Measurements from ENCODE around the gene STAT5B. TPM values are rescaled to one million over a fixed set of nuclear protein-coding genes. Genes with fewer than 3 reads are reported as not detected.

The STAT5B gene
- total RNA-seq, 1 experiment from 2014 or later, result 14.4 TPM

DNA sequence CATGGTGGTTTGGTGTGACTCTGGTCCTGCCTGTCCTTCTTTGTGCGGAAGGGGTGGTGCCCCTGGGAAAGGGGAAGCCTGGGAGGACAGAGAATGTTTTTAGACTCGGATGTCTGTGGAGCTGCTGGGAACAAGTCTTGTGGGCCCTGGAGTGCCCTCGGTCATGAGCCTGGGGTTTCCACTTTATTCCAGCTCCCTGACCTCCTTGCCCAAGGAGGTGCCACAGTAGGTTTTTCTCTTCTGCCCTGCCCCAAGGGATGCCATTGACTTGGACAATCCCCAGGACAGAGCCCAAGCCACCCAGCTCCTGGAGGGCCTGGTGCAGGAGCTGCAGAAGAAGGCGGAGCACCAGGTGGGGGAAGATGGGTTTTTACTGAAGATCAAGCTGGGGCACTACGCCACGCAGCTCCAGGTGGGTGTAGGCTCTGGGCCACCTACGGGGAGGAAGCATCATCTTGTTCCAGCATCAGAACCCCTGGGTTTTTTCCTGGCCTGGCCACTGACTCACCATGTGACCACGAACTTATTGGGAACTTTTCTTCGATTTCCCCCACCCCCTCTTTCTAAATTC lies 13.5 kb upstream of the STAT5B start:
- in situ Hi-C loops (cut with HindIII; ENCODE audit: low pct_unique_long_range_greater_than_20kb, low sequenced_read_pairs), result no loop called here
- DNase-seq (ENCODE audit: low read depth), result no peak

DNA sequence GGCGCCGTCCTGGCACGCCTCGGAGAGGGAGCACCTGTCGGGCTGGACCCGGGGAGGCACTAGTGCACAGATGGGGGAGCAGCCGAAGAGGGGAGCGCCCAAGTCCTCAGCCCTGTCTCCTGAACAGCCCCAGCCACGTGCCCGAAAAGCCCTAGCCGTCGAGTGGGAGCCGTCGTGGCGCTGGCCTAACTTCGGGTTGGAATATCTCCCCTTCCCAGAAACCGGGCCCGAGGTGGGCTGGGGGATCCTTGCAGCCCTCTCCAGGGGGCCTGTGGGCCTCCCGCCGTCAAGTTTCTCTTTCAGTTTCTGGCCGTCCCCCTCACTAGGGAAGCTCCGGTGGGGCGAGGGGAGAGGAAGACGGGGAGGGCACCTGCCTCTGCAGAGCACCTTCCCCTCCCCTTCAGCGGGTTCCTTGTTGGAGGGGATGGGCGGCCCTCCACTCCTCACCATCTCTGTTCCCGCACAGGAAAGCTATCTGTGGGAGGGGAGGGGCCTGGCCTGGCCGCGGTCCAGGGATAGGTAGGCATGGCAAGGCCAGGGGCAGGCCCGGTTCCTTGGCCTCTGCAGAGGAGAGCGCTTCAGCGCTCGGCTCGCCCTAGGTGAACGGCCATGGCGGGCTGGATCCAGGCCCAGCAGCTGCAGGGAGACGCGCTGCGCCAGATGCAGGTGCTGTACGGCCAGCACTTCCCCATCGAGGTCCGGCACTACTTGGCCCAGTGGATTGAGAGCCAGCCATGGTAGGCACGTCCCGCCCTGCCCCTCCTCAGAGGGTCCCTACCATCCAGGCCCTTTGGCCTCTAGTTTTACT lies 12.8 kb upstream of the STAT5B start:
- DNase-seq (ENCODE audit: low read depth), result no peak
- in situ Hi-C loops (cut with HindIII; ENCODE audit: low pct_unique_long_range_greater_than_20kb, low sequenced_read_pairs), result no loop called here

DNA sequence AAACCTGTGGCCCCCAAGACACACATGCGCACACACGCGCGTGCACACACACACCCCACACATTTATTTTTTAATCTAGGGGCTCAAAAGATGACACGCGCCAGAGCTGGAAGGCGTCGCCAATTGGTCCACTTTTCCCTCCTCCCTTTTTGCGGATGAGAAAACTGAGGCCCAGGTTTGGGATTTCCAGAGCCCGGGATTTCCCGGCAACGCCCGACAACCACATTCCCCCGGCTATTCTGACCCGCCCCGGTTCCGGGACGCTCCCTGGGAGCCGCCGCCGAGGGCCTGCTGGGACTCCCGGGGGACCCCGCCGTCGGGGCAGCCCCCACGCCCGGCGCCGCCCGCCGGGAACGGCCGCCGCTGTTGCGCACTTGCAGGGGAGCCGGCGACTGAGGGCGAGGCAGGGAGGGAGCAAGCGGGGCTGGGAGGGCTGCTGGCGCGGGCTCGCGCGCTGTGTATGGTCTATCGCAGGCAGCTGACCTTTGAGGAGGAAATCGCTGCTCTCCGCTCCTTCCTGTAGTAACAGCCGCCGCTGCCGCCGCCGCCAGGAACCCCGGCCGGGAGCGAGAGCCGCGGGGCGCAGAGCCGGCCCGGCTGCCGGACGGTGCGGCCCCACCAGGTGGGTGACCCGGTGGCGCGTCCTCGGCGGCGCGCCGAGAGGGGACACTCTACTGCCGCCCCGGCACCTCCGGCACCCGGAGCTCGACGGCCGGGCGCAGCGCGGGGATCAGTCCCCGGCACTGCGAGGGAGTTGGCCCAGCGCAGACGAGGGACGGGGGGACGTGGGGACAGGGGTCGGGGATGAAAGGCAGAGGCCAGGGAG lies 12.0 kb upstream of the STAT5B start, which contains the start of gene STAT5A:
STAT5A (plus strand) TSS at position 522 of the 826 bp plus-strand sequence. CDS start 914 bp downstream, outside the sequence.
- DNase-seq (ENCODE audit: low read depth), result no peak
- in situ Hi-C loops (cut with HindIII; ENCODE audit: low pct_unique_long_range_greater_than_20kb, low sequenced_read_pairs), result no loop called here

DNA sequence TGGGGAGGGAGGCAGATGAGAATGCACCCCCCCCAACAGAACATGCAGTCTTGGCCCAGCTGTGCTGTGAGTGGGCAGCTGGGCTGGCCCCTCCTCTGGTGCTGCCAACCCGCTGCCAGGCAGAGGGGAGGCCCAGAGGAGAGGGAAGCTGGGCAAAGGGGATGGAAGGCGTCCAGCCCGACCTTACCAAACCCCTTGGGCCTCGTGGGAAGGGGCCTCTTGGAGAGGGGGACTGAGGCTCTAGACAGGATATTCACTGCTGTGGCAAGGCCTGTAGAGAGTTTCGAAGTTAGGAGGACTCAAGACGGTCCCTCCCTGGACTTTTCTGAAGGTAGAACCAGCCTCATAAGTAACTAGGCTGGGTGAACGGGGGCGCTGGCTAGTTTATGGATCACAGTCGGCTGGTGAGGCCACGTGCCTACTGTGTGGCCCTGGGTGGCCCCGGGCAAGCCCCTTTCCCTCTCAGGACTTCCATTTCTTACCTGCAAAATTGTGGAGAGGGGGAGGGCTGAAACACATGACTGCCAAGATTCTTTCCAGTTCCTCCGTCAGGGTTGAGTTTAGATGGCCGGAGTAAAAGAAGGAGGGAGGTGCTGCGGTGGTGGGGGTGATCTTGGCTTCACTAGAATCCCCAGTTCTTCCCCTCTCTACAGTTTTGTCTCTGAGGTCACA lies 11.2 kb upstream of the STAT5B start:
- DNase-seq (ENCODE audit: low read depth), result no peak
- in situ Hi-C loops (cut with HindIII; ENCODE audit: low pct_unique_long_range_greater_than_20kb, low sequenced_read_pairs), result no loop called here

DNA sequence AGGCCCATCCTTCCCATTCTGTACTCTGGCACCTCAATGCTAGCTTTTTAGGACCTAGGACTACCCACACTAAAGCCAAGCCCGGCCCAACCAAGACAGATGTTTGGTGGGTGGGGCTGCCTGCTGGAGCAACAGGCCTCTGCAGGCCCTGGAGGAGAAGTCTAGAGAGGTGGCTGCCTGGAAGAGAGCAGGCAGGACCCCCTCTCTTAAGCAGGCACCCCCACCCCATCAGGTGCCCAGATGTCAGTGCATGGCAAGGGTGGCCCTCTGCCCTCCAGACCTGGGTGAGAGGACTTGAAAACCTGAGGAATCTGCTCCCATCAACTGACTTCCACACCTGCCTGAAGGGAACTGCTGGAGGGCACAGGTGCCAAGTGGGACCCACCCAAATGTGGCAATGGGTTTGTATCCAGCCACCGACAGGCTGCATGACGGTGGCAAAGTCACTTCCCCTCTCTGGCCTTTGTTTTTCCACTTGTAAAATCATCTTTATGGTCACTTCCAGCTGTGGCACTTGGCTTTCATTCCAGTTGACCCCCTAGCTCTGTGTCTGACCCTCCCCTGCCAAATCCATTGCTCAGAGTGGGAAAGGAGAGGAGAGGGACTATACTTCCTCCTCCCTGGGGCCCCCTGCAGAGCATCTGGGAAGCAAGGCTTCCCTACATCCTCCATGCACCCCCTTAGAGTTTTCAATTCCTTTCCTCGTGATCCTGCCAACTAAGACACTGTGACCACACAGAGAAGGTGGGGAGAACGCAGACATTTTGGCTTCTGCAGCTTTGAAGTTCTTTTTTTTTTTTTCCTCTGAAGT lies 10.4 kb upstream of the STAT5B start:
- in situ Hi-C loops (cut with HindIII; ENCODE audit: low pct_unique_long_range_greater_than_20kb, low sequenced_read_pairs), result no loop called here
- no peak for DNase-seq (ENCODE audit: low read depth)

DNA sequence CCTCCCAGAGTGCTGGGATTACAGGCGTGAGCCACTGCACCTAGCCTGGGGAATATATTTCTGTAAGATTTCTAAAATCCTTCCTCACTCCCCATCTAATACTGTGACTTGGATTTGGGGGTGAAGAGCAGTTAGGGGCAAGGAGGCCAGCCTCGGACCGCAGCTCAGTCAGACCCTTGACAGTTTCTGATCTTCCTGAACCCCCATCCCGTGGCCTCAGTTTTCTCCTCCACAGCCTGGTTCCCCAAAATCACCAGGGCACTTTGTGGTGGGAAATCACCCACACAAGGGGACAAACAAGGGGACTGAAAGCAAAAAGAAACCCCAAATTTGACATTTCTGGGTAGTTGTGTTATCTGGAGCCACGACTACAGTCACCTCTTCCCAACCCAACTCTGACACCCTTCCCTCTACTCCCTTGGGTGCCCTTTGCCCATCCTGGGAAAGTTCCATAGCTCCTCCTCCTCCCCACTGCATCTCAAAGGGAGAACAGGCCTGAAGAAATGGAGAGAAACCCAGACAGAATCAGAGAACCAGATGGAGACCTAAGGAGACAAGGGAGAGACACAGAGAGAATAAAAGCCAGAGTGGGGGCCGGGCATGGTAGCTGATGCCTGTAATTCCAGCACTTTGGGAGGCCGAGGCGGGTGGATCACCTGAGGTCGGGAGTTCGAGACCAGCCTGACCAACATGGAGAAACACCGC lies 9.3 kb upstream of the STAT5B start:
- DNase-seq (ENCODE audit: low read depth), result no peak
- in situ Hi-C loops (cut with HindIII; ENCODE audit: low pct_unique_long_range_greater_than_20kb, low sequenced_read_pairs), result no loop called here

DNA sequence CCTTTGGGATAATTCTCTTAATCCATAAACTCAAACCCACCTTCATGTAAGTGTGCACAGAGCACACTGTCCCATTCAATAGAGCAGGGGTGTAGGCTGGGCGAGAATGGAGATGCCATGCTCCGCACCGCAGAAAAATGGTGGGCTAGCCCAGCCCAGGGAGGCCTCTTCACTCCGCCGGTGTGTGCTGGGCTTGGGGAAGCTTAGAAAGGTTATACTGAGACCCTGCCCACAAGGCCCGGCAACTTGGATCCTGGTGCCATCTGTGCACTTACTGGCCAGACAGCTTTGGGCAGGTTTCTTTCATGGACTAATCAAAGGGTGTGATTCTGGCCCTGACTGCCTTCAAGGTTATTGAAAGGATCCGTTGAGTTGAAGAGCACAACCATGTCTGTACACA lies 8.4 kb upstream of the STAT5B start:
- no peak for DNase-seq (ENCODE audit: low read depth)
- in situ Hi-C loops (cut with HindIII; ENCODE audit: low pct_unique_long_range_greater_than_20kb, low sequenced_read_pairs), result no loop called here

DNA sequence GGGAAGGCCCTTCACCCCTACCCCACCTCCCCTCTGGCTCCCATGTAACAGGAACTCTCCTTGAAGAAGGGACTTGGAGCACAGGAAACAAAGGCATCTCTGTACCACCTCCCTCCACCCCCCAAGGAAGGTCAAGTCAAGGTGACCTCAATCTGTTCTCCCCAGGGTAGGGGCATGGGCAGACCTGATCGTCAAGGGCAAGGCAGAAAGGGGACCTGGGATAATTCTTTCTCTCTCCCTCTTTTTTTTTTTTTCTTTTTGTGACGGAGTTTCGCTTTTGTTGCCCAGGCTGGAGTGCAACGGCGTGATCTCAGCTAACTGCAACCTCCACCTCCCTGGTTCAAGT lies 7.8 kb upstream of the STAT5B start:
- no peak for DNase-seq (ENCODE audit: low read depth)
- in situ Hi-C loops (cut with HindIII; ENCODE audit: low pct_unique_long_range_greater_than_20kb, low sequenced_read_pairs), result no loop called here

DNA sequence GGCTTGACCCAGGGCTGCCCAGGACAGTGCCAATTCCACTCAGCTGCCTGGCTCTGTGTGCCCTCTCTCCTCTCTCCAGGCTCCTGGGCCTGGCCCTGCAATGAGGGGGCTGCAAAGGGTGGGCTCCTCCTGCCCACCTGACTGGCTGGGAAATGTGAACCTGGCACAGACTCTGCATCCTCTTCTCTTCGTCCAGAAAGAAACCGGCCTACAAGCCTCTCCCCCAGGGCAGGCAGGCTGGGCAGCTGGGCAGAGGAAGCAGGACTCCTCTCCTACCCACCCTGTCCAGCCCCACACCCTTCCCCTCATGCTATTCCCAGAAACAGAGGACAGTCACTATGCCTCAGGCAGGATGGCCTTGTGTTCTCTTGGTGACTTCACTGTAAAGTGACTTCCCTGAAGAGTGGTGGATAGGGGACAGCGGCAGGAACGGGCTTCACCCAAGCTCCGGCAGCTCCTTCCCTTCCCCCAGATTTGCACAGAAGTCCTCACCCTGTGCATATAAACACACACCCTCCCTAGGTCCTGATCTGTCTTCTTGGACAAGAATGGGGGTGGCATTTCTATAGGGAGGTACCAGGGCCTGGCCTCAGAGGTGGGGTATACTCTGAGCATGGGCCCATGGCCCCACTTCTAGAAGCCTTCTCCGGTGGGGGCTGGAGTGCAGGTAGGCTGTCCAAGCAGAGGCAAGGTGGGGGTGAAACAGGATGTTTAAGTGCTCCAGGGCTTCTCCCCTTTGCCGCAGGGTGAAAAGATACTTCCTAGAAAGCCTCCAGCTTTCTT lies 7.2 kb upstream of the STAT5B start:
- in situ Hi-C loops (cut with HindIII; ENCODE audit: low pct_unique_long_range_greater_than_20kb, low sequenced_read_pairs), result no loop called here
- no peak for DNase-seq (ENCODE audit: low read depth)

DNA sequence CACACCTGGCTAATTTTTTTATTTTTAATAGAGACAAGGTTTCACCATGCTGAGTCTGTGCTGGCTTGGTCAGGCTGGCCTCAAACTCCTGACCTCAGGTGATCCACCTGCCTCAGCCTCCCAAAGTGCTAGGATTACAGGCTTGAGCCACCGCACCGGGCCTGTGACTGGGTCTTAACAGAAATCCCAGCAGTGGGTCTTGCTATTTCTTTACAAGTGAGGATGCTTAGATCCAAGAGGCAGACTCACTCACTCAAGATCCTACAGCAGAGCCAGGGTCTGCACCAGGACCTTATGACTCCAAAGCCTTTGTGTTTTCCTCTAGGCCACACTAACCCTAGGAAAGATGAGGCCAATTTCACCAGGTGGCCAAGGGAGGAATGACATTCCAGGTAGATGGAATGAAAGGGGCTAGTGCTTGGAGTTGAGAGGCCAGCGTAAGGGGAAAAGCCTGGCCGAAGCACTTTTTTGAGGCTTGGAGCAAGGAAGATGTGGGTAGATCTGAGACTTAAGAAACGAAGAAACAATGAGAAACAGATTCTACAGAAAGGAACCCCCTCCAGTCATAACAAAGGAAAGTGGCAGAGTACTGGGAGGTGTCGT lies 6.4 kb upstream of the STAT5B start:
- DNase-seq (ENCODE audit: low read depth), result no peak
- in situ Hi-C loops (cut with HindIII; ENCODE audit: low pct_unique_long_range_greater_than_20kb, low sequenced_read_pairs), result no loop called here

DNA sequence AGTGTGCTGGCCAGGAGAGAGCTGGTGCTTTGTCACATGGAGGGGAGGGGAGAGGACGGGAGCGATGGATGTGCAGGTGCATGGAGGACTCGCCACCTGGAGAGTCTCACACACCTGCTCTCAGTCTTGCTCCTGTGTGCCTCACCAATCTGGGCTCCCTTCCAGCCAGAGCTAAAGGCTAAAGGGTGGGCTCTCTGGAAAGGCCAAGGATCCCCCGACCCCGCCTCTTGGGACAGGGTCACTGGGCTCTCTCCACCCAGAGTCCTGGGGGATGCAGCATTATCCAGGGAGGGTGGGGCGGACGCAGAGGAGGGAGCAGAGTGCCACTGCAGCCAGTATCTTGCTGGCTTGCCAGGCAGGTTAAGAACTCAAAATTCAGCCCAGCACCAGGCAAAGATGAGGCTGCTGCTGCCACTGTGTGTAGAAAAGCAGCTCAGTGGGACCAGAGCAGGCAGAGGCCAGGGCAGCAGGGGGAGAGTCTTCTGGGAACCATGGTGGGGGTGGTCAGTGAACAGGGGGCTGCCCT lies 5.4 kb upstream of the STAT5B start:
- no peak for DNase-seq (ENCODE audit: low read depth)
- in situ Hi-C loops (cut with HindIII; ENCODE audit: low pct_unique_long_range_greater_than_20kb, low sequenced_read_pairs), result no loop called here

DNA sequence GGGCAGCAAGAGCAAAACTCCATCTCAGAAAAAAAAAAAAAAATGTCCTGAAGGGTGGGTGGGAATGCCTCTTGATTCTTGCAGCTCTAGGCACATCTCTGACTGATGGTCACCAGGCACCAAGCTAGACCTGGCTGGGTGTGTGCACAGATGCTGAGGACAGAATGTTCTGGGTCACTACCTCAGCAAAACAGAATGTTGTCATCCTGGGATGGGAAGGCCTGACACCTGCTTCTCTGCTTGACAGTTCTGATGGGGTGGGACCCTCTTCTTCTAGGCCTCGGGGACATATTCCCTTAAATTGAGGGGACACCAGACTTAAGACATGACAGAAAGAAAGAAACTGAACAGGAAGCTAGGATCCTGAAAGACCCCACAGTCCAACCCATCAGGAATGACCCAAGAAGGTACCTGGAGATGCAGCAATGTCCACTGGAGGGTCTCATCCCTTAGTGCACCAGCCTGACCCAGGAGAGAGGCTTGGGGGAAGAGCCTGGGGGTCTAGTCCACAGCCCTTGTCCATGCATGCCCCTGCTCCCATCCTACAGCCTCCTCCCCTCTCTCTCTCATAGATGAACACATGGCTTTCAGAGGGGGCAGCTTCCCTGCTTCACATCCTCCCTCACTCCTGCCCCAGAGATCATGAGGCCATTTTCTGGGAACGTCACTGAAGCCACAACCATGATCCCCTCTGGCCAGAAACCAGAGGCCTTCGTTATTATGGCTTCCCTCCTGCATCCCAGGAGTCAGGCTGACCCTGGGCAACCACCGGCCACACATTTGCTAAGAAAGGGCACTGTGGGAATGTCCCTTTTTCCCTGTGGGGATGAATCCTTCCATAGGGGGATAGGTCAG lies 3.8 kb upstream of the STAT5B start:
- no peak for DNase-seq (ENCODE audit: low read depth)
- in situ Hi-C loops (cut with HindIII; ENCODE audit: low pct_unique_long_range_greater_than_20kb, low sequenced_read_pairs), result loop anchor here (10.0 kb wide), 1 partner anchor 75 kb away; no protein-coding TSS in a partner anchor

DNA sequence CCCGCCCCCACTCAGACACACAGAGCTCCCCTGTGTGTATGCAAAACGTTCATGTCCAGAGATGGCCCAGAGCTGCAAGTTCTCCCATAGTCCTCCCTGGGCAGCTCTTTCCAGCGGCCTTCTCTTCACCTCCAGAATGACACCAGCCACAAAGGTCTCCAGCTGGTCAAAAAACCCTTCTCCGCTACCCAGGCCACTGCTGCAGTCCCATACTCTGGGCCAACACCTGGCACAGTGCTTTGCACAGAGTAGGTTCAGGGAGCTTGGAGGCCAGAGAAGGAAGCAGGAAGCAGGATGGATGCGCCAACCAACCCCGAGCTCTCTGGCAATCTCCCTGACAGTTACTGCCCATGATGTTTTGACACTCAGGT lies 1.1 kb upstream of the STAT5B start:
- in situ Hi-C loops (cut with HindIII; ENCODE audit: low pct_unique_long_range_greater_than_20kb, low sequenced_read_pairs), result loop anchor here (10.0 kb wide), 1 partner anchor 73 kb away; no protein-coding TSS in a partner anchor
- no peak for DNase-seq (ENCODE audit: low read depth)

DNA sequence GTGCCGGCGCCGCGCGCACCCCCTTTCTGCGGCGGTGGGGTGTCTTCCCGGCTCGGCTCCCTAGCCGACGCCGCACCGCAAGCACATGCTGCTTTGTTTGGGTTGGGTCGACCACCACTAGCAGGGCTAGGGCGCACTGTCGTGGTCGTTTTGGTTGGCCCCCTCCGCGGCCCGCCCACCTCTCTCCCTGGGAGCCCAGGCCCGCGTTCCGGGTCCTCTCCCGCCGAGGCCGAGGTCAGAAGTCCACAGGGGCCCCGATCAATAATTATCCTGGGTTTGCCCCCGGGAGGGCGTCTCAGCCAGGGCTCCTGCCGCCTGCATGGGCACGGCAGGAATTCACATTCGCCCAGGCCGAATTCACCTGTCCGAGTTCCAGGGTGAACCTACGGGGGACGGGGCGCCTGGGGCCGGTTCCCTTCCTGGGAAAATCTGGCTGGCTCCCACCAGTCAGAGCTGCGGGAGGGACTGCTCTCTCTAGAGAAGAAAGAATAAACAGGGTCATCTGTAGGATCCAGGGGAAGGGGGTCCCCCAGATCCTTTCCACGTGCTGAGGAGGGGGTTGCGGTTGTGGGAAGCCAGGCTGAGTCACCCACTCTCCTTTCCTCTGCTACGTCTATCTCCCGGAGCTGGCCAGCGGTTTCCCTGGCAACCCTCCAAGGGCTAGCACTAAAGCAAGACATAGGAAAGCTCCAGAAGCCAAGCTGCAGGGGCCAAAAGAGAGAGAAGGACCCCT lies 584 bp upstream of the STAT5B start:
- peak; percentile 66 for DNase-seq (ENCODE audit: low read depth)
- in situ Hi-C loops (cut with HindIII; ENCODE audit: low pct_unique_long_range_greater_than_20kb, low sequenced_read_pairs), result loop anchor here (10.0 kb wide), 1 partner anchor 72 kb away; no protein-coding TSS in a partner anchor
